DMS 273 (cell line): ENCODE data around the gene CDKAL1.
"Not testable (repeated sequence)": the region's sequence is repeated elsewhere in the genome, so short reads cannot be mapped to it uniquely, and the experiment has no call there.

Source experiments
- DNase-seq: peaks from one replicate; lab custom pipeline; 2025; ENCODE audit not compliant: unreplicated experiment; lab: John Stamatoyannopoulos, UW

Gene CDKAL1

DNA sequence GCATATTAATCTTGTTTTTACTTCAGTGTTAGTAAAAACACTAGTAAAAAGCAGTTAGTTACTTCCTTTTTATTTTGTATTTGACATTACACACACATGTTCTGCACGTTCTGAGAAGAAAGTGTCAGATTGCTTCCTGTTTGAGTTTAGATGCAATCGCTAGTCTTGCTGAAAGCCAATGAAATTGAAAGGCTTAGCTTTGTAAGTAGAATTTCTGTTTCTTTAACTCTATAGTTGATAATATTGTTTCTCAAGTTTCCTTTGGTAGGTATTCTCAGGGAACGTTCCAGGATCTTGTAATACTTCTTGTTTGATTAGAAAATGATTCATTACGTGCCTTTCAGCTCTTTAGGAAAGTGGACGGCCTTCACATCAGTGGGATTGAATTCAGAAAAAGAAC is 55.0 kb downstream of the CDKAL1 start:
- DNase-seq: no peak

GRCh38 chr6:20590476-20590875 is 56.2 kb downstream of the CDKAL1 start:
- DNase-seq: not testable (repeated sequence)

GRCh38 chr6:20594299-20594853 is 60.1 kb downstream of the CDKAL1 start:
- DNase-seq: not testable (repeated sequence)

- DNase-seq: no peak
Observed at GRCh38 chr6:20599302-20600051, 65.2 kb downstream of the CDKAL1 start.

DNA sequence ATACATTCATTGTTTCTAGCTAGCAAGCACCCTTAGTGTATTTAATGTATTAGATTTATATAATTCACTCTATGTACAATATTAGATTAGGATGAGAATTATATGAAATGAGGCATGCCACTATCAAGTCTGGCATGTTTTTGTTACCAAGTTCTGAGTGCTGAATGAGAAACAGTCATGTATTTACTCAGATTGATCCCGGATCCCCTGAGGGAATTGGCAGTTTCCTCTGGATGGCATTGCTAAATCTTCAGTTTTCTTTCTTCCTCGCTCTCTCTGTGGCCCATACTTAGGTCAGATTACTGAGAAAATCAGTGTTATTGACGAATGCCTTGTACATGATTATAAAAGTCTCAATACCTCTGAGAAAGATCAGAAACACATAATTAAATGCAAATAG is 66.6 kb downstream of the CDKAL1 start:
- DNase-seq: no peak

DNA sequence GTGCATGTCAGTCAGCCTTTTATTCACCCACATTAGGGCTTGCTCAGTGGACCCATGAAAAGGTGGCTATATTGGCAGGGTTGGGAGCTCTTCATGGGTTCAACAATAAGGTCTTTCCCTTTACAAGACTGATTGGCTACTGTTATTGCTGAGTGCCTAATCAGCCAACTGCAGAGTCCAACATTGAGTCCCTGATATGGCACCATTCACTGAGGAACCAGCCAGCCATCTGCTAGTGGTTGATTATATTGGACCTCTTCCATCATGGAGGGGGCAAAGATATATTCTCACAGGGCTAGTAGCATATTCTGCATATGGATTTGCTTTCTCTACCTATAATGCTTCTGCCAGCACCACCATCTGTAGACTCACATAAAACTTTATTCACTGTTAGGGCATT is 69.9 kb downstream of the CDKAL1 start:
- peak; percentile 88 for DNase-seq

DNA sequence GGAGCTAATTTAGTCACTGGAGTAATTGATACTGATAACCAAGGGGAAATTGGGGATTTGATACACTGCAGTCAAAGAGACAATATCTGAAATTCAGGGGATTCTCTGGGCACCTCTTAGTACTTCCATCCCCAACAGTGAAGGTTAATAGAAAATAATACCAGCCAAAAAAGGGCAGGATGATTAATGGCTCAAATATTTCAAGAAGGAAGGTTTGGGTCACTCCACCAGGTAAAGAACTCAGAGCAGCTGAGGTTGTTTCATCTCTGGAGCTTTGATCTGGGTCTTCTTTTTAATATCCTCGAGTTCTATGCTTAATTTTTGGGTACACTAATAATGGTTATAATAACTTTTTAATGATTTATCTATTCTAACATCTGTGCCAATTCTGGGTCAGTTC is 70.8 kb downstream of the CDKAL1 start:
- peak; percentile 50 for DNase-seq

DNA sequence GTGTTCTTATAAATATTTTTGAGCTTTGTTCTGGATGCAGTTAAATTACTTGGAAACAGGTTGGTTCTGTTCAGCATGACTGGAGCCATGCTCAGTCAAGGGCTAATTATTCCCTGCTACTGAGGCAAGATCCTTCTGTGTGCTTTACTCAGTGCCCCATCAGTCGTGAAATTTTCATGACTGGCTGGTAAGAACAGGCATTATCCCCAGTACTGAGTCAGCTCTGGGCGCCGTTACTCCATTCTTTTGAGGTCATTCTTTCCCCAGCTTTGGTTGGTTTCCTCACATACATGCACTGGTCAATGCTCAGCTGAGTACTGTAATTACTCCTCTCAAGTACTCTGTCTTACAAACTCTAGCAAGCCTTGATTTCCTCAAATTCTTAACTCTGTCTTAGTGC is 71.3 kb downstream of the CDKAL1 start:
- peak; percentile 76 for DNase-seq

GRCh38 chr6:20606831-20607230 is 72.6 kb downstream of the CDKAL1 start:
- peak; percentile 53 for DNase-seq

GRCh38 chr6:20608356-20608755 is 74.1 kb downstream of the CDKAL1 start:
- peak; percentile 95 for DNase-seq

- DNase-seq: peak; percentile 63
Observed at GRCh38 chr6:20608905-20609304, 74.6 kb downstream of the CDKAL1 start.

- not testable (repeated sequence) for DNase-seq
Observed at GRCh38 chr6:20609924-20610323, 75.7 kb downstream of the CDKAL1 start.

- DNase-seq: no peak
Observed at GRCh38 chr6:20610636-20611370, 76.5 kb downstream of the CDKAL1 start.

DNA sequence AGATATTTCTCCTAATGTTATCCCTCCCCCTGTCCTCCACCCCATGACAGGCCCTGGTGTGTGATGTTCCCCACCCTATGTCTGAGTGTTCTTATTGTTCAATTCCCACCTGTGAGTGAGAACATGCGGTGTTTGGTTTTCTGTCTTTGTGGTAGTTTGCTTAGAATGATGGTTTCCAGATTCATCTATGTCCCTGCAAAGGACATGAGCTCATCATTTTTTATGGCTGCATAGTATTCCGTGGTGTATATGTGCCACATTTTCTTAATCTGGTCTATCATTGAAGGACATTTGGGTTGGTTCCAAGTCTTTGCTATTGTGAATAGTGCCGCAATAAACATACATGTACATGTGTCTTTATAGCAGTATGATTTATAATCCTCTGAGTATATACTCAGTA is 83.3 kb downstream of the CDKAL1 start:
- not testable (repeated sequence) for DNase-seq

- no peak for DNase-seq
Observed at GRCh38 chr6:20620043-20620442, 85.8 kb downstream of the CDKAL1 start.

- no peak for DNase-seq
Observed at GRCh38 chr6:20623761-20624160, 89.5 kb downstream of the CDKAL1 start.

- no peak for DNase-seq
Observed at GRCh38 chr6:20626165-20626564, 91.9 kb downstream of the CDKAL1 start.

- DNase-seq: no peak
Observed at GRCh38 chr6:20629509-20629908, 95.3 kb downstream of the CDKAL1 start.

- no peak for DNase-seq
Observed at GRCh38 chr6:20630136-20630535, 95.9 kb downstream of the CDKAL1 start.

GRCh38 chr6:20630617-20631548 is 96.6 kb downstream of the CDKAL1 start:
- DNase-seq: peak; percentile 50

DNA sequence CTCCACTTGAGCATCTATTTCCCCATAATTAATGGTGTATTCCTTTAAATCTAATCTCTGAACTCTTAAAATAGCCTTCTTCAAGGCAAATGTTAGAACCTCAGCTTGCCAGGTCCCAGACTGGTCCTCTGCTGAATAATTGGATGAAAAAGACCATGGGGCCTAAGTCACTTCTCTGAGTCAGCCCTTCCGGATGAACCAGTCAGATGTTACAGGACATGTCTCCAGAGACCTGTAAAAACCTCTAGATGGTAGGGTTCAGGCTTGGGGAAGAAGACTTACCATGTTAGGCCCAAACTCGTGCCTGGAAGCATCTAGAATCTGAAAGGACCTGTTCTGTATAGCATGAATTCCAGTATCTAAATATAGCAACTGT is 97.3 kb downstream of the CDKAL1 start:
- peak; percentile 54 for DNase-seq
